ENCODE data around the gene IRF6. TPM values are rescaled to one million over a fixed set of nuclear protein-coding genes. Genes with fewer than 3 reads are reported as not detected.
A peak's percentile ranks its signal among the peaks of the same experiment; 100 is the strongest.

Gene IRF6
- total RNA-seq (2014; rRNA removed), result not detected in 2 replicates
- polyA plus RNA-seq (2012), result not detected

- no peak for DNase-seq (ENCODE audit: low read depth)
These were observed at the start of gene IRF6 for GRCh38 chr1:209805875-209806760. Gene IRF6 (minus strand): TSS chr1:209806142. CDS start chr1:209801413, 4,729 bp downstream.

- no peak for DNase-seq (ENCODE audit: low read depth)
These were observed 49.7 kb upstream of the IRF6 start for GRCh38 chr1:209855623-209856022.

GRCh38 chr1:209855006-209855405 lies 49.1 kb upstream of the IRF6 start:
- no peak for DNase-seq (ENCODE audit: low read depth)

- DNase-seq (ENCODE audit: low read depth), result no peak
These were observed 48.3 kb upstream of the IRF6 start for GRCh38 chr1:209854196-209854595.

GRCh38 chr1:209853676-209854075 lies 47.7 kb upstream of the IRF6 start:
- DNase-seq (ENCODE audit: low read depth), result no peak

GRCh38 chr1:209850342-209850979 lies 44.5 kb upstream of the IRF6 start:
- DNase-seq (ENCODE audit: low read depth), result peak; percentile 39

- no peak for DNase-seq (ENCODE audit: low read depth)
These were observed 43.4 kb upstream of the IRF6 start for GRCh38 chr1:209849388-209849787.

GRCh38 chr1:209845408-209845725 lies 39.4 kb upstream of the IRF6 start:
- no peak for DNase-seq (ENCODE audit: low read depth)

GRCh38 chr1:209844695-209845407 lies 38.9 kb upstream of the IRF6 start:
- DNase-seq (ENCODE audit: low read depth), result no peak

- DNase-seq (ENCODE audit: low read depth), result no peak
These were observed 34.7 kb upstream of the IRF6 start for GRCh38 chr1:209840611-209841010.

- peak; percentile 94 for DNase-seq (ENCODE audit: low read depth)
These were observed 34.1 kb upstream of the IRF6 start for GRCh38 chr1:209839875-209840546.

GRCh38 chr1:209838537-209838936 lies 32.6 kb upstream of the IRF6 start:
- no peak for DNase-seq (ENCODE audit: low read depth)

- no peak for DNase-seq (ENCODE audit: low read depth)
These were observed 31.7 kb upstream of the IRF6 start for GRCh38 chr1:209837671-209838070.

GRCh38 chr1:209835782-209836298 lies 29.9 kb upstream of the IRF6 start:
- DNase-seq (ENCODE audit: low read depth), result peak; percentile 86

- peak; percentile 71 for DNase-seq (ENCODE audit: low read depth)
These were observed 25.7 kb upstream of the IRF6 start for GRCh38 chr1:209831615-209832014.

GRCh38 chr1:209830722-209831121 lies 24.8 kb upstream of the IRF6 start:
- DNase-seq (ENCODE audit: low read depth), result no peak

GRCh38 chr1:209829716-209830115 lies 23.8 kb upstream of the IRF6 start:
- no peak for DNase-seq (ENCODE audit: low read depth)

GRCh38 chr1:209827384-209828262 lies 21.7 kb upstream of the IRF6 start, which contains the start of gene UTP25:
Gene UTP25 (plus strand): TSS chr1:209827972. CDS start chr1:209828064, 92 bp downstream.
- DNase-seq (ENCODE audit: low read depth), result peak; percentile 96

- no peak for DNase-seq (ENCODE audit: low read depth)
These were observed 19.9 kb upstream of the IRF6 start for GRCh38 chr1:209825591-209826434.

Data from LHCN-M2 (cell line).